ENCODE results near the gene P2RY12.

Gene P2RY12

GRCh38 chr3:151316267-151316991, 68.1 kb downstream of the P2RY12 start, which contains the start of gene GPR87:
Gene GPR87 (minus strand): TSS chr3:151316820. CDS start chr3:151300100, 16,720 bp downstream.
- Histone ChIP-seq H3K4me1 (ENCODE audit: low read depth, poor library complexity, severe bottlenecking) (peaks cover 25% of the 10 kb centered on the region), H3K27ac (peak within 1 kb of the TSS; percentile 35), H3K79me2 (ENCODE audit: insufficient read depth, low read depth) (no peaks in the 10 kb centered on the region), H3K27me3 (ENCODE audit: insufficient read depth, low read depth) (no peaks in the 10 kb centered on the region), H3K36me3 (ENCODE audit: insufficient read depth) (no peaks in the 10 kb centered on the region), H3K4me3 (IDR thresholded peaks at IDR 0.05; ENCODE audit: insufficient read depth, low read depth, low read length) (no peak within 1 kb of the TSS), H3K9ac (no peak within 1 kb of the TSS; the same call in 1 of the 2 replicates), H2AFZ (ENCODE audit: low read depth) (0 out of 2 replicates have a peak within 1 kb of the TSS, but pooled peaks have one; percentile 24), H4K20me1 (ENCODE audit: insufficient read depth) (no peaks in the 10 kb centered on the region), H3K4me2 (peak within 1 kb of the TSS; percentile 55)
- TF ChIP-seq CTCF (conservative IDR thresholded peaks at IDR 0.05; ENCODE audit: low read depth, low read length) = no peak

DNA sequence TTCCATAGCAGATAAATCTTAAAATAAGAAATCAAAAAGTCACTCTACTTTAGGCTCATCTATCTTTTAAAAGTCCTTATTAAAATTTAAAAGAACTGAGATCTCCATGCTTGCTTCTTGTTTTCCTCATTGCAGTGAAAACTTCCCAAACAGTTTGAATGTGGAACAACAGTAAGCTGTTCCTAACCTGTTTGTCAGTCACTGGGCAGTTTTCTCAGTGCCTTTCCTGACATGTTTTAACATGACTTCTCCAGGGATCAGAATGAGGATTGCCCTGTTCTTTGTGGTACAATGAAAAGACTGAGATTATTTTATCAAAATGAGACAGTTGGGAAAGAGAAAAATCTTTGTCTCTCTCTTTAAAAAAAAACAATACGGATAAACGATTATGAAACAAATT, 68.7 kb downstream of the P2RY12 start:
- no peaks in the 10 kb centered on the region for H3K27me3 ChIP-seq (ENCODE audit: insufficient read depth, low read depth)
- H3K27ac ChIP-seq = peak overlapping the region; percentile 35
- H3K4me2 ChIP-seq = peak overlapping the region; percentile 55; the same call in 1 of the 2 replicates
- H3K9ac ChIP-seq = no peak overlapping the region
- no peaks in the 10 kb centered on the region for H4K20me1 ChIP-seq (ENCODE audit: insufficient read depth)
- H3K4me3 ChIP-seq (IDR thresholded peaks at IDR 0.05; ENCODE audit: insufficient read depth, low read depth, low read length) = no peak overlapping the region
- H3K36me3 ChIP-seq (ENCODE audit: insufficient read depth) = no peaks in the 10 kb centered on the region
- TF ChIP-seq CTCF (conservative IDR thresholded peaks at IDR 0.05; ENCODE audit: low read depth, low read length) = no peak
- no peaks in the 10 kb centered on the region for H3K79me2 ChIP-seq (ENCODE audit: insufficient read depth, low read depth)
- H2AFZ ChIP-seq (ENCODE audit: low read depth) = no peak overlapping the region
- peaks cover 25% of the 10 kb centered on the region for H3K4me1 ChIP-seq (ENCODE audit: low read depth, poor library complexity, severe bottlenecking)

DNA sequence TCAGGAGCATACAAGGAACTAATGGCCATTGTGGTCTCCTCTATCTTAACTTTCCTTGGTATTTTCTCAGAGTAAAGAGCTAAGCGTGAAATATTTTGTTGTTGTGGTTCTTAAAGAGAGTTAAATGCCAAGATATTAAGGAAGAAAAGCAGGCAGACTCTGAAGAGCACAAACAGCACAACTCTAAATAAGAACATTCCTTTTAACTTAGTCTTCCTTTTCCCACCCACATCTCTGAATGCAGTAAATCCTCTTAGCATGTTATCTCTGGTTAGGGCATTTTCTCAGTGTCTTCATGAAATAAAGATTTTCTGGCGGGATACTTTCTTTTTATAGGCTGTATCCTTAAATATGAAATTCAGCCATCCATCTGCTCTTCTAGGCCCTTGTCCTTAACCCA, 69.4 kb downstream of the P2RY12 start:
- Histone ChIP-seq H2AFZ (ENCODE audit: low read depth) (no peak overlapping the region), H3K27ac (no peak overlapping the region), H3K9ac (no peak overlapping the region), H3K36me3 (ENCODE audit: insufficient read depth) (no peaks in the 10 kb centered on the region), H3K79me2 (ENCODE audit: insufficient read depth, low read depth) (no peaks in the 10 kb centered on the region), H4K20me1 (ENCODE audit: insufficient read depth) (no peaks in the 10 kb centered on the region), H3K4me2 (no peak overlapping the region), H3K4me1 (ENCODE audit: low read depth, poor library complexity, severe bottlenecking) (peaks cover 25% of the 10 kb centered on the region), H3K4me3 (IDR thresholded peaks at IDR 0.05; ENCODE audit: insufficient read depth, low read depth, low read length) (no peak overlapping the region), H3K27me3 (ENCODE audit: insufficient read depth, low read depth) (no peaks in the 10 kb centered on the region)
- TF ChIP-seq CTCF (conservative IDR thresholded peaks at IDR 0.05; ENCODE audit: low read depth, low read length) = no peak

DNA sequence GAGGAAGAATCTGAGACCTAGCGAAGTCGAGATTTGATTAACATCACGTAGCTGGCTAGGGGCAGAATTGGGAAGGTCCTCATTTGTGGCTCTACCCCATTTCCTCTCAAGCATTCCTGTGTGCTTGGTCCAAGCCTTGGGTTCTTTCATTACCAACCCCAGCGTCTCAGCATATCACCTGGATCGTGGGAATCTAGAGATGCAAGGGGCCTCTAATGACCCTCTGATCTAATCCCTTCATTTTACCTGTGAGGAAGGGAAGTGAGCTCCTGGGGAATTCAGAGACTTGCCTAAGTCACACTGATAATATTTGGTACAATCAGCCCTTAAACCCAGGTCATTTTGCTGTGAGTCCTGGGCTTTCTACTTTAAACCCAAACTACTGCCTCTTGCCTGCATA, 70.0 kb downstream of the P2RY12 start:
- no peak overlapping the region for H3K4me2 ChIP-seq
- no peak overlapping the region for H3K4me3 ChIP-seq (IDR thresholded peaks at IDR 0.05; ENCODE audit: insufficient read depth, low read depth, low read length)
- H3K36me3 ChIP-seq (ENCODE audit: insufficient read depth) = no peaks in the 10 kb centered on the region
- no peaks in the 10 kb centered on the region for H3K27me3 ChIP-seq (ENCODE audit: insufficient read depth, low read depth)
- no peak for TF ChIP-seq CTCF (conservative IDR thresholded peaks at IDR 0.05; ENCODE audit: low read depth, low read length)
- H4K20me1 ChIP-seq (ENCODE audit: insufficient read depth) = no peaks in the 10 kb centered on the region
- no peak overlapping the region for H2AFZ ChIP-seq (ENCODE audit: low read depth)
- H3K9ac ChIP-seq = no peak overlapping the region
- H3K79me2 ChIP-seq (ENCODE audit: insufficient read depth, low read depth) = no peaks in the 10 kb centered on the region
- peaks cover 25% of the 10 kb centered on the region for H3K4me1 ChIP-seq (ENCODE audit: low read depth, poor library complexity, severe bottlenecking)
- no peak overlapping the region for H3K27ac ChIP-seq

Measured in KMS-11 (cell line).